ENCODE measurements around the gene FCHSD2. TPM values are rescaled to one million over a fixed set of nuclear protein-coding genes. Genes with fewer than 3 reads are reported as not detected.

The FCHSD2 gene
- polyA plus RNA-seq, 2 of the 4 experiments (the other 2 are of a cell fraction) = 10.5 to 19.0 TPM

DNA sequence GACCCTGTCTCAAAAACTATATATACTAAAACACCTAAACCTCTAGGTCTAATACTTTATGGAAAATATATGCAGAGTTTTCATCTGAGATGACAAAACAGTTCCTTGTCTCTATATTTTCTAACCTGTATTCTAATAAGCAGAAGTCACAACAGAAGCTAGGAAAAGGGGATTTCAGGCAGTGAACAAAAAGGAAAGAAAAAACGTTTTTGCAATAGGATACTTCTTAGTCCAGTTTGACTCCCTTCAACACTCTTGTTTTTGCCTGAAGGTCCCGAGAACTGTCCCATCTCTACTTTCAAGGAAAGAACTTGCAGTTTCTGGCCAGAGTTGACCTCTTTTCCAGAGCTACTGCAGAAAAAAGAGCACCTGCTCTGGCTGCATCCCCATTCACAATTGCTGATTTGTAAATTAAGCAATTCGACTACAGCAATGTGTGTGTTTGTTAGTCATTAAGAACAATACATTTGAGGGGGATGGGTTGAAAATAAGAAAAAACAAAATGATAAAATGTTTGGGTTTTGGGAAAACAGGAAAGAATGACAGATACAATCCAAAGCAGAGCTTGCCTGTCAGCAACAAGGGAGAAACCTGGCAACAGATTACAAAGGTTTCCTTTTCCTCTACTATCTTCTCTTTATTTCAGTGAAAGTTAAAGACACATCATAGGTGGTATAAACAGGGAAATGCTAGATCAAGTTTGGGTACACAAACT, 160.0 kb downstream of the FCHSD2 start:
- ATAC-seq (no peak), DNase-seq (ENCODE audit: low read depth in 1 of 2, low spot score in 1 of 2) (no peak), FAIRE-seq (no peak)
- POLR2A ChIA-PET = interaction anchor here (0.7 kb wide), 1 partner anchor 160 kb away, joined by 4 read pairs; no protein-coding TSS in a partner anchor
- Histone ChIP-seq H3K4me1 (no peaks in the 10 kb centered on the region), H3K4me2 (no peak overlapping the region), H3K9me3 (0 out of 3 replicates have a peak, but pooled peaks cover 4% of the 10 kb centered on the region), H3K27ac (no peak overlapping the region), H3K4me3 (no peak overlapping the region)
- CTCF ChIA-PET = interaction anchor here (1.0 to 1.9 kb wide), 4 partner anchors 11 to 195 kb away, joined by 3 to 5 read pairs (median 5); no protein-coding TSS in a partner anchor
- TF ChIP-seq HOXA7 (CRISPR knock-in tag; IDR thresholded peaks at IDR 0.05) (no peak), KDM1A (IDR thresholded peaks at IDR 0.05; ENCODE audit: low read depth) (no peak), JUNB (IDR thresholded peaks at IDR 0.05) (no peak), MYC (IDR thresholded peaks at IDR 0.05; ENCODE audit: borderline replicate concordance, low read length) (no peak), PHF8 (IDR thresholded peaks at IDR 0.05; ENCODE audit: borderline replicate concordance, low read depth) (no peak), MAZ (IDR thresholded peaks at IDR 0.05; ENCODE audit: borderline replicate concordance, low read depth, low read length) (no peak), POLR2A (IDR thresholded peaks at IDR 0.05; ENCODE audit: low read length) (no peak), JUN (IDR thresholded peaks at IDR 0.05) (no peak), HDAC2 (IDR thresholded peaks at IDR 0.05) (no peak), POLR2AphosphoS2 (conservative IDR thresholded peaks at IDR 0.05; ENCODE audit: low read length) (no peak), SMC3 (IDR thresholded peaks at IDR 0.05) (no peak)
- TF ChIP-seq, protein P1, sequence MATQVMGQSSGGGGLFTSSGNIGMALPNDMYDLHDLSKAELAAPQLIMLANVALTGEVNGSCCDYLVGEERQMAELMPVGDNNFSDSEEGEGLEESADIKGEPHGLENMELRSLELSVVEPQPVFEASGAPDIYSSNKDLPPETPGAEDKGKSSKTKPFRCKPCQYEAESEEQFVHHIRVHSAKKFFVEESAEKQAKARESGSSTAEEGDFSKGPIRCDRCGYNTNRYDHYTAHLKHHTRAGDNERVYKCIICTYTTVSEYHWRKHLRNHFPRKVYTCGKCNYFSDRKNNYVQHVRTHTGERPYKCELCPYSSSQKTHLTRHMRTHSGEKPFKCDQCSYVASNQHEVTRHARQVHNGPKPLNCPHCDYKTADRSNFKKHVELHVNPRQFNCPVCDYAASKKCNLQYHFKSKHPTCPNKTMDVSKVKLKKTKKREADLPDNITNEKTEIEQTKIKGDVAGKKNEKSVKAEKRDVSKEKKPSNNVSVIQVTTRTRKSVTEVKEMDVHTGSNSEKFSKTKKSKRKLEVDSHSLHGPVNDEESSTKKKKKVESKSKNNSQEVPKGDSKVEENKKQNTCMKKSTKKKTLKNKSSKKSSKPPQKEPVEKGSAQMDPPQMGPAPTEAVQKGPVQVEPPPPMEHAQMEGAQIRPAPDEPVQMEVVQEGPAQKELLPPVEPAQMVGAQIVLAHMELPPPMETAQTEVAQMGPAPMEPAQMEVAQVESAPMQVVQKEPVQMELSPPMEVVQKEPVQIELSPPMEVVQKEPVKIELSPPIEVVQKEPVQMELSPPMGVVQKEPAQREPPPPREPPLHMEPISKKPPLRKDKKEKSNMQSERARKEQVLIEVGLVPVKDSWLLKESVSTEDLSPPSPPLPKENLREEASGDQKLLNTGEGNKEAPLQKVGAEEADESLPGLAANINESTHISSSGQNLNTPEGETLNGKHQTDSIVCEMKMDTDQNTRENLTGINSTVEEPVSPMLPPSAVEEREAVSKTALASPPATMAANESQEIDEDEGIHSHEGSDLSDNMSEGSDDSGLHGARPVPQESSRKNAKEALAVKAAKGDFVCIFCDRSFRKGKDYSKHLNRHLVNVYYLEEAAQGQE (IDR thresholded peaks at IDR 0.05) = no peak
- TF ChIP-seq, protein P2, sequence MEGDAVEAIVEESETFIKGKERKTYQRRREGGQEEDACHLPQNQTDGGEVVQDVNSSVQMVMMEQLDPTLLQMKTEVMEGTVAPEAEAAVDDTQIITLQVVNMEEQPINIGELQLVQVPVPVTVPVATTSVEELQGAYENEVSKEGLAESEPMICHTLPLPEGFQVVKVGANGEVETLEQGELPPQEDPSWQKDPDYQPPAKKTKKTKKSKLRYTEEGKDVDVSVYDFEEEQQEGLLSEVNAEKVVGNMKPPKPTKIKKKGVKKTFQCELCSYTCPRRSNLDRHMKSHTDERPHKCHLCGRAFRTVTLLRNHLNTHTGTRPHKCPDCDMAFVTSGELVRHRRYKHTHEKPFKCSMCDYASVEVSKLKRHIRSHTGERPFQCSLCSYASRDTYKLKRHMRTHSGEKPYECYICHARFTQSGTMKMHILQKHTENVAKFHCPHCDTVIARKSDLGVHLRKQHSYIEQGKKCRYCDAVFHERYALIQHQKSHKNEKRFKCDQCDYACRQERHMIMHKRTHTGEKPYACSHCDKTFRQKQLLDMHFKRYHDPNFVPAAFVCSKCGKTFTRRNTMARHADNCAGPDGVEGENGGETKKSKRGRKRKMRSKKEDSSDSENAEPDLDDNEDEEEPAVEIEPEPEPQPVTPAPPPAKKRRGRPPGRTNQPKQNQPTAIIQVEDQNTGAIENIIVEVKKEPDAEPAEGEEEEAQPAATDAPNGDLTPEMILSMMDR (IDR thresholded peaks at IDR 0.05) = no peak
- TF ChIP-seq, protein P3, sequence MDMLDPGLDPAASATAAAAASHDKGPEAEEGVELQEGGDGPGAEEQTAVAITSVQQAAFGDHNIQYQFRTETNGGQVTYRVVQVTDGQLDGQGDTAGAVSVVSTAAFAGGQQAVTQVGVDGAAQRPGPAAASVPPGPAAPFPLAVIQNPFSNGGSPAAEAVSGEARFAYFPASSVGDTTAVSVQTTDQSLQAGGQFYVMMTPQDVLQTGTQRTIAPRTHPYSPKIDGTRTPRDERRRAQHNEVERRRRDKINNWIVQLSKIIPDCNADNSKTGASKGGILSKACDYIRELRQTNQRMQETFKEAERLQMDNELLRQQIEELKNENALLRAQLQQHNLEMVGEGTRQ (IDR thresholded peaks at IDR 0.05) = no peak
- TF ChIP-seq, protein P4, sequence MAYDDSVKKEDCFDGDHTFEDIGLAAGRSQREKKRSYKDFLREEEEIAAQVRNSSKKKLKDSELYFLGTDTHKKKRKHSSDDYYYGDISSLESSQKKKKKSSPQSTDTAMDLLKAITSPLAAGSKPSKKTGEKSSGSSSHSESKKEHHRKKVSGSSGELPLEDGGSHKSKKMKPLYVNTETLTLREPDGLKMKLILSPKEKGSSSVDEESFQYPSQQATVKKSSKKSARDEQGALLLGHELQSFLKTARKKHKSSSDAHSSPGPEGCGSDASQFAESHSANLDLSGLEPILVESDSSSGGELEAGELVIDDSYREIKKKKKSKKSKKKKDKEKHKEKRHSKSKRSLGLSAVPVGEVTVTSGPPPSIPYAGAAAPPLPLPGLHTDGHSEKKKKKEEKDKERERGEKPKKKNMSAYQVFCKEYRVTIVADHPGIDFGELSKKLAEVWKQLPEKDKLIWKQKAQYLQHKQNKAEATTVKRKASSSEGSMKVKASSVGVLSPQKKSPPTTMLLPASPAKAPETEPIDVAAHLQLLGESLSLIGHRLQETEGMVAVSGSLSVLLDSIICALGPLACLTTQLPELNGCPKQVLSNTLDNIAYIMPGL (CRISPR knock-in tag; IDR thresholded peaks at IDR 0.05; ENCODE audit: borderline replicate concordance) = no peak
- 48% methylated on average over 3 of the region's 3 CpGs for WGBS (ENCODE audit: missing lambda C conversion rate)

DNA sequence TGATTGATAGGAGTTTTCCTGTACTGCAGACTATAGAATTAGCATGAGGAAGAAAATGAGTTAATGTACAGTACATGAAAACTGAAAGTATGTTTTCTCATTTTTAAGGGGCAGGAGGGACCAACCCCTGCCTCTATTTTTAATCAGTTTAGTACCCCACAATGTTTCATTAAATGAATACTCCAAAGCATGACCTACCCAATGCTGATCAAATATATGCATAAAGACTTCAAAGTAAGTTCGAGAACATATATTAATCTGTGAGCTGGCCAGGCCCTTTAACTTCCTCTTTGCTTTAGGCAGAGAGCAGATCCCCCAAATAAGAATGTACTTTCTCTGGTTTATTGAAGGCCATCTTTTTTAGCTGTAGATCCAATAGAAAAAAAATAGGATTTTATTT, 161.0 kb downstream of the FCHSD2 start:
- H3K4me3 ChIP-seq = no peak overlapping the region
- ATAC-seq (no peak), DNase-seq (ENCODE audit: low read depth in 1 of 2, low spot score in 1 of 2) (no peak), FAIRE-seq (no peak)
- CTCF ChIA-PET = interaction anchor here (1.5 to 1.9 kb wide), 3 partner anchors 14 to 196 kb away, joined by 5 read pairs; no protein-coding TSS in a partner anchor
- POLR2A ChIA-PET = no interaction called here
- H3K4me1 ChIP-seq = no peaks in the 10 kb centered on the region
- H3K4me2 ChIP-seq = no peak overlapping the region
- peaks cover 12% of the 10 kb centered on the region; the same call in 1 of the 3 replicates for H3K9me3 ChIP-seq
- no peak overlapping the region for H3K27ac ChIP-seq
- 86% methylated on average over 1 of the region's 1 CpG for WGBS (ENCODE audit: missing lambda C conversion rate)
- TF ChIP-seq ZSCAN20 (CRISPR knock-in tag; IDR thresholded peaks at IDR 0.05) (no peak), GATA3 (IDR thresholded peaks at IDR 0.05; ENCODE audit: borderline replicate concordance) (no peak), NPAS2 (CRISPR knock-in tag; IDR thresholded peaks at IDR 0.05; ENCODE audit: borderline replicate concordance) (no peak), SREBF2 (IDR thresholded peaks at IDR 0.05) (no peak)
- TF ChIP-seq, protein P5, sequence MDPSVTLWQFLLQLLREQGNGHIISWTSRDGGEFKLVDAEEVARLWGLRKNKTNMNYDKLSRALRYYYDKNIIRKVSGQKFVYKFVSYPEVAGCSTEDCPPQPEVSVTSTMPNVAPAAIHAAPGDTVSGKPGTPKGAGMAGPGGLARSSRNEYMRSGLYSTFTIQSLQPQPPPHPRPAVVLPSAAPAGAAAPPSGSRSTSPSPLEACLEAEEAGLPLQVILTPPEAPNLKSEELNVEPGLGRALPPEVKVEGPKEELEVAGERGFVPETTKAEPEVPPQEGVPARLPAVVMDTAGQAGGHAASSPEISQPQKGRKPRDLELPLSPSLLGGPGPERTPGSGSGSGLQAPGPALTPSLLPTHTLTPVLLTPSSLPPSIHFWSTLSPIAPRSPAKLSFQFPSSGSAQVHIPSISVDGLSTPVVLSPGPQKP (IDR thresholded peaks at IDR 0.05; ENCODE audit: low read depth, low read length) = no peak
- TF ChIP-seq, protein P1 (IDR thresholded peaks at IDR 0.05) = no peak
- TF ChIP-seq, protein P6, sequence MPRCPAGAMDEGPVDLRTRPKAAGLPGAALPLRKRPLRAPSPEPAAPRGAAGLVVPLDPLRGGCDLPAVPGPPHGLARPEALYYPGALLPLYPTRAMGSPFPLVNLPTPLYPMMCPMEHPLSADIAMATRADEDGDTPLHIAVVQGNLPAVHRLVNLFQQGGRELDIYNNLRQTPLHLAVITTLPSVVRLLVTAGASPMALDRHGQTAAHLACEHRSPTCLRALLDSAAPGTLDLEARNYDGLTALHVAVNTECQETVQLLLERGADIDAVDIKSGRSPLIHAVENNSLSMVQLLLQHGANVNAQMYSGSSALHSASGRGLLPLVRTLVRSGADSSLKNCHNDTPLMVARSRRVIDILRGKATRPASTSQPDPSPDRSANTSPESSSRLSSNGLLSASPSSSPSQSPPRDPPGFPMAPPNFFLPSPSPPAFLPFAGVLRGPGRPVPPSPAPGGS (IDR thresholded peaks at IDR 0.05) = no peak
